HG03066 (cell line): ENCODE data around the gene UBXN4.
"Not testable (repeated sequence)": the region's sequence is repeated elsewhere in the genome, so short reads cannot be mapped to it uniquely, and the experiment has no call there.

ENCODE experiments used
- ATAC-seq: cut with Tn5 transposase; IDR thresholded peaks from one replicate; pipeline ENCODE4 v1.9.1; 2021; ENCODE audit warnings: low read depth; ENCODE audit not compliant: unreplicated experiment

The UBXN4 gene

GRCh38 chr2:135741395-135742324 is at the start of gene UBXN4:
Gene UBXN4 (plus strand): TSS chr2:135741855. CDS start chr2:135741930, 75 bp downstream.
- ATAC-seq = peak; percentile 89

GRCh38 chr2:135694711-135695110 is 46.9 kb upstream of the UBXN4 start:
- ATAC-seq = no peak

GRCh38 chr2:135698838-135699237 is 42.8 kb upstream of the UBXN4 start:
- ATAC-seq = no peak

- ATAC-seq = no peak
These were observed 40.2 kb upstream of the UBXN4 start for GRCh38 chr2:135701442-135701841.

- no peak for ATAC-seq
These were observed 38.4 kb upstream of the UBXN4 start for GRCh38 chr2:135703300-135703699.

GRCh38 chr2:135704075-135704474 is 37.6 kb upstream of the UBXN4 start:
- ATAC-seq = not testable (repeated sequence)

- ATAC-seq = no peak
These were observed 33.5 kb upstream of the UBXN4 start for GRCh38 chr2:135708159-135708558.

GRCh38 chr2:135709992-135710391 is 31.7 kb upstream of the UBXN4 start:
- peak; percentile 73 for ATAC-seq

GRCh38 chr2:135715086-135715485 is 26.6 kb upstream of the UBXN4 start:
- ATAC-seq = not testable (repeated sequence)

GRCh38 chr2:135728064-135728743 is 13.5 kb upstream of the UBXN4 start:
- ATAC-seq = no peak

GRCh38 chr2:135732561-135732960 is 9.1 kb upstream of the UBXN4 start:
- no peak for ATAC-seq

- ATAC-seq = no peak
These were observed 8.6 kb upstream of the UBXN4 start for GRCh38 chr2:135733045-135733444.

- no peak for ATAC-seq
These were observed 5.1 kb upstream of the UBXN4 start for GRCh38 chr2:135736546-135736945.

GRCh38 chr2:135740206-135740605 is 1.4 kb upstream of the UBXN4 start:
- no peak for ATAC-seq

GRCh38 chr2:135741043-135741394 is 636 bp upstream of the UBXN4 start:
- no peak for ATAC-seq

- ATAC-seq = peak; percentile 25
These were observed 686 bp downstream of the UBXN4 start for GRCh38 chr2:135742325-135742757.

GRCh38 chr2:135743860-135744259 is 2.2 kb downstream of the UBXN4 start:
- no peak for ATAC-seq

- no peak for ATAC-seq
These were observed 3.2 kb downstream of the UBXN4 start for GRCh38 chr2:135744760-135745314.

- no peak for ATAC-seq
These were observed 3.9 kb downstream of the UBXN4 start for GRCh38 chr2:135745545-135745944.

GRCh38 chr2:135755573-135755972 is 13.9 kb downstream of the UBXN4 start:
- no peak for ATAC-seq

GRCh38 chr2:135756692-135757091 is 15.0 kb downstream of the UBXN4 start:
- ATAC-seq = no peak
